ENCODE data around the gene MRPL43. TPM values are rescaled to one million over a fixed set of nuclear protein-coding genes. Genes with fewer than 3 reads are reported as not detected.

Gene MRPL43
- total and polyA plus RNA-seq, 4 donors, result 43.6 to 105 (median 84.5) TPM

- no peak for DNase-seq
- Histone ChIP-seq H3K4me3 (no peak overlapping the region), H3K9ac (ENCODE audit: insufficient read depth in 1 of 2, low read length in 2 of 2) (no peak overlapping the region), H3K4me1 (ENCODE audit: control insufficient read depth in 5 of 5, insufficient read depth in 5 of 5, low read length in 5 of 5) (peaks cover 0 to 19% (median 3%) of the 10 kb centered on the region in 5 donors), H3K36me3 (ENCODE audit: control insufficient read depth in 4 of 4, insufficient read depth in 4 of 4, low read length in 4 of 4) (no peaks in the 10 kb centered on the region), H3K27ac (ENCODE audit: low read depth in 1 of 2, low read length in 1 of 2) (peak overlapping the region in 1 of 2 donors; percentile 68), H3K27me3 (ENCODE audit: control insufficient read depth in 3 of 3, insufficient read depth in 3 of 3, low read length in 2 of 3) (peaks cover 2 to 11% (median 7%) of the 10 kb centered on the region in 3 donors), H3K9me3 (ENCODE audit: control insufficient read depth in 4 of 4, insufficient read depth in 3 of 4, low read length in 3 of 4) (no peaks in the 10 kb centered on the region)
- 51 to 64% methylated on average over 9 of the region's 9 CpGs for WGBS, 2 donors
- no peak for ATAC-seq (ENCODE audit: insufficient read depth, low FRiP score)
- TF ChIP-seq CTCF (IDR thresholded peaks at IDR 0.05; ENCODE audit: control extremely low read depth, extremely low read depth), result no peak
These were observed 26.1 kb upstream of the MRPL43 start for GRCh38 chr10:101013365-101013825.

- peak; percentile 90 to 92 (median 90) for DNase-seq
- TF ChIP-seq CTCF (IDR thresholded peaks at IDR 0.05; ENCODE audit: control extremely low read depth, extremely low read depth), result peak; percentile 89
- Histone ChIP-seq H3K27me3 (ENCODE audit: control insufficient read depth in 3 of 3, insufficient read depth in 3 of 3, low read length in 2 of 3) (peaks cover 2 to 4% (median 4%) of the 10 kb centered on the region in 3 donors), H3K4me3 (no peak overlapping the region), H3K9ac (ENCODE audit: insufficient read depth in 1 of 2, low read length in 2 of 2) (no peak overlapping the region), H3K9me3 (ENCODE audit: control insufficient read depth in 4 of 4, insufficient read depth in 3 of 4, low read length in 3 of 4) (no peaks in the 10 kb centered on the region), H3K36me3 (ENCODE audit: control insufficient read depth in 4 of 4, insufficient read depth in 4 of 4, low read length in 4 of 4) (peaks cover 0 to 2% (median 0%) of the 10 kb centered on the region in 4 donors), H3K27ac (ENCODE audit: low read depth in 1 of 2, low read length in 1 of 2) (peak overlapping the region in 1 of 2 donors; percentile 68), H3K4me1 (ENCODE audit: control insufficient read depth in 5 of 5, insufficient read depth in 5 of 5, low read length in 5 of 5) (peaks cover 0 to 20% (median 9%) of the 10 kb centered on the region in 5 donors)
- WGBS, 2 donors, result 18 to 19% methylated on average over 14 of the region's 14 CpGs
- peak; percentile 91 for ATAC-seq (ENCODE audit: insufficient read depth, low FRiP score)
These were observed 25.4 kb upstream of the MRPL43 start for GRCh38 chr10:101012525-101013364.

- no peak for TF ChIP-seq CTCF (IDR thresholded peaks at IDR 0.05; ENCODE audit: control extremely low read depth, extremely low read depth)
- ATAC-seq (ENCODE audit: insufficient read depth, low FRiP score), result no peak
- Histone ChIP-seq H3K4me1 (ENCODE audit: control insufficient read depth in 5 of 5, insufficient read depth in 5 of 5, low read length in 5 of 5) (peaks cover 0 to 30% (median 9%) of the 10 kb centered on the region in 5 donors), H3K36me3 (ENCODE audit: control insufficient read depth in 4 of 4, insufficient read depth in 4 of 4, low read length in 4 of 4) (peaks cover 0 to 6% (median 1%) of the 10 kb centered on the region in 4 donors), H3K4me3 (no peak overlapping the region), H3K9me3 (ENCODE audit: control insufficient read depth in 4 of 4, insufficient read depth in 3 of 4, low read length in 3 of 4) (no peaks in the 10 kb centered on the region), H3K9ac (ENCODE audit: insufficient read depth in 1 of 2, low read length in 2 of 2) (no peak overlapping the region), H3K27ac (ENCODE audit: low read depth in 1 of 2, low read length in 1 of 2) (peak overlapping the region in 1 of 2 donors; percentile 48), H3K27me3 (ENCODE audit: control insufficient read depth in 3 of 3, insufficient read depth in 3 of 3, low read length in 2 of 3) (peaks cover 2% of the 10 kb centered on the region in 3 donors)
- DNase-seq, result no peak
- WGBS, 2 donors, result 66 to 72% methylated on average over 22 of the region's 22 CpGs
These were observed 24.5 kb upstream of the MRPL43 start for GRCh38 chr10:101011517-101012423.
